ENCODE results near the gene NELFB.

The NELFB gene

DNA sequence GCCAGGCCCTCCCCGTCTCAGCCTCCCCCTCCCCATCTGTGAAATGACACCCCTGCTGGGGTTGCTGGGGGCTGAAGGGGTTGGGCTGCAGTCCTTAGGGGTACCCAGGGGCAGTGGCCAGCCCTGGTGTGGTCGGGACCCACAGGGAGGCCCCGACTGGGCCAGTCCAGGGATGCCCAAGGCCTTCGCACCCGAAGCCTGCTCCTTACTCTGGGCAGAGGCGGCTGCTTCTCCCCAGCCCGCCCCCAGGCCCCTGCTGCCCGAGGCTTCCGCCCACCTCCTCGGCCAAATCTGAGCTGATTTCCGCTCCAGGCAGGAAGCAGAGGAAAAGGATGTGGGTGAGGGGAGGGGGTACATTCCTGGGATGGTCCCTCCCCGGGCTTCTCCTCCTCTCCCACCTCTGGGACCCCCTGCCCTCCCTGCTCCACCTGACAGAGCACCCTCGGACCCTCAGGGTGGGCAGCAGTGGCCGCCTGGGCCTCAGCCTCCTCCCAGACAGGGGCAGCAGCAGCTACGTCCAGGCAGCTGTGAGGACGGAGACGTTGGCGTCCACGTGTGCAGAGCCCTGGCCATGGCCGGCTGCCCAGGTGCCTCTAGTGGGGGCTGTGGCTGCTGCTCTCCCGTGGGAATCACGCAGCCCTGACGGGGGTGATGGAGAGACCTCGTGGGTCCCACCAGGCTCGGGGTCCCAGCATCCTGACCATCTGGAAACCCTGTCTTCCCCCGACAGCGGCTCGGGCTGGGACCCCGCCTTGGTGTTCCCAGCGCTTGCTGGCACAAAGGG lies 51.1 kb downstream of the NELFB start:
- DNase-seq: peak; percentile 54

DNA sequence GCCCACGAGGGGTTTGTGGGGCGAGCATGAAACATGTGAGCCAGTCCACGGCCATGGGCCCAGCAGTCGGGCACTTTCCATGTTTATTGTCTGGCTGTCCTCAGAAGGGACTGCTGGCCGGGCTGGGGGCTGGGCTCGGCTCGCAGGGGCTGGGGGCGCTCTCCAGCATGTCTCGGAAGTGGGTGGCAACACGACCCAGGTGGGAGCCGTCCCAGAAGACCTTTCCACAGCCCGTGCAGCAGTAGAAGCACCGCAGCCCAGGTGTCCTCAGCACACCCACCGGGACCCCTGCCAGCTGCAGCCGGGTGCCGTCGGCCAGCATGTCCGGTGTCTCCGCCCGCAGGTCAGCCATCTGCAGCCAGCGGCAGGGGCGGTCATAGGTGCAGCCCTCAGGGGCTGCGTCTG lies 51.7 kb downstream of the NELFB start:
- DNase-seq: peak; percentile 55

DNA sequence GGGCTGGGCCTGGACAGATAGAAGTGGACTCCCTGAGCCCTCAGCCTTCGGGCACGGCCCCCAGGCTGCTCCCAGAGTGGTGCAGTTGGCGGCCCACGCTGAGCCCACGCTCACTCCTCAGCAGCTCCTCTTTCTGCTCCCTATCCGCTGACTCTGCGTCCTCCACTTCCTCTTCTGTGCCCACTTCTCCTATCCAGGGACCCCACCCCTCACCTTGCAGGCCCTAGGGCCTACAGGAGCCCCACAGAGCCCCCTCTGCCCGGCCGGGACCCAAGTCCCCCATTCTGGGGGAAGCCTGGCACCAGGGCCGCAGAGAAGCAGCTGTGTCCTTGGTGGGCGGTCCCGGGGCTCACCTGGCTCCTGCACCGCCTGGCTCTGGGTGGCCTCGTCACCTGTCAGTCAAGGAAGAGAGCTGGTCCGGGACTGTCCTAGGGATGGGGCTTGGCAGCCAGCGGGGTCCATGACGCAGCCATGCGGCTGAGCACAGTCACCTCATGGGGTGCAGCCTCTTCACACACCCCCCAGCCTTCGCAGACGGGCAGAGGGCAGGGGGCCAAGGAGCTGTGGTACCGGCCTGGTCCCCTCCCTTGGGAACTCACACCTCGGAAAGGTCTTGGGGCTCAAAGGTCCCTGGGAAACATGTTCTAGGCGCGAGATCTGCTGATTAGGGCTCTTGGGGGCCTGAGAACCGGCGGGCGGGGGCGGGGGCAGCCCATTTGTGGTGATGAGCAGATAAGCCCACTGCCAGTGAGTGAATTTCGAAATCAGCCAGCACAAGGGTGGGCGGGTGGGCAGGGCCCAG lies 52.3 kb downstream of the NELFB start:
- peak; percentile 56 for DNase-seq

DNA sequence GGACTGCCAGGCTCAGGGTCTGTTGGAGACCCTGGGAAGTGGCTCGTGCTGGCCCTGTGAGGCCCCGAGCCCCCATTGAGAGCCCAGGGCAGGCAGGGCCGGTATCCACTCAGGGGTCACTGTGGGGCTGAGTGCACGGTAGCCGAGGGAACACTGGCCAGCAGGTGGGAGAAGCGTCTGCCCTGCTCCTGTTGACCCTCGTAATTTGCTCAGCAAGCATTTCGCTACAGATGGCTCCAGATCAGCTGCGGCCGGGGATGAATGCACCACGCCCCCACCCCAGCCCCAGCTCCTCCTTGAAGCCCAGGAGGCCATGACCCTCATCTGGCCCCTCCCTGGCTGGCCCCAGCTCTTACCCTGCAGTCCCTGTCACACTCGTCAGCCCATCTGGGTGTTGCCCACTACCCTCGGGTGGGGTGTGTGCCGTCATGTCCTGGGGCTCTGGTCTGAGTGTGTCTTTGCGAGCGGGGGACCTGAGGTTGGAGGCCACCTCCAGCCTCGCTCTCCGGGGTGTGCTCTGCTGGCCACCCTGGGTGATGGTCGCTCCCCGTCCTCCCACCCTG lies 53.0 kb downstream of the NELFB start:
- DNase-seq: peak; percentile 56

DNA sequence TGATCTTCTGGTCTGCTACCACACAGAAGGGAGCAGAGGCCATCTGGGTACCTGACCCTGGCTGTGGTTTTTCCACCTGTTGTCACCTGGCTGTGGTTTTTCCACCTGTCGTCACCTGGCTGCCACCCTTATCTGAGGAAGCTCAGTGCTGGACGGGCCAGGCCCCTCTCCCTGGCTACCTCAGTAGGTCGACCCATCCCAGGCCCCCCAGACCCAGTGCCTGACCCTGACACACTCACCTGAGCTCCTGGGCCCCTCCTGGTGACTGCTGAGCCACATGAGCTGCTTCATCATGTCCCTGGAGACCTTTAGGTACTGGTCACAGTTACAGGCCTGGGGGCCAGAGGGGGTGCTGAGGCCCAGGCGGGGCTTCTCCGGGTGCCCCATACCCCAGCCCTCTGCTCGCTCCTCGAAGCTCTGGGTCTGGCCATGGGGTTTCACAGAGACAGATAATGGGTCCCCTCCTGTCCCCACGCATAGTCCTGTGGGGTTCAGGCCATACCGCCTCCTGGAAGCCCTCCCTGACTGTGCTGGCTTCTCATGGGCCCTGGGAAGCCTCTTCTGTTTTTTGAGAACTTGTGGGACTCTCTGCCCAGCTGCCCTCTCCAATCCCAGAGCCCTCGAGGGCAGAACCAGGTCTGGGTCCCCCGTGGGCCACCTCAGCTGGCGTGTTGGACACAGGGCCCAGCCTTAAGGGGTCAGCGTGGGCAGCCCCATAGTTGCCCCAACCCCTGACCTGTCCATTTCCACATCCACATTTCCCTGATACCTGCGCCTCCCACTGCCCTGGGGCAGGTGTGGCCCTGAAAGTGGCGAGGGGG lies 54.5 kb downstream of the NELFB start:
- DNase-seq: no peak

DNA sequence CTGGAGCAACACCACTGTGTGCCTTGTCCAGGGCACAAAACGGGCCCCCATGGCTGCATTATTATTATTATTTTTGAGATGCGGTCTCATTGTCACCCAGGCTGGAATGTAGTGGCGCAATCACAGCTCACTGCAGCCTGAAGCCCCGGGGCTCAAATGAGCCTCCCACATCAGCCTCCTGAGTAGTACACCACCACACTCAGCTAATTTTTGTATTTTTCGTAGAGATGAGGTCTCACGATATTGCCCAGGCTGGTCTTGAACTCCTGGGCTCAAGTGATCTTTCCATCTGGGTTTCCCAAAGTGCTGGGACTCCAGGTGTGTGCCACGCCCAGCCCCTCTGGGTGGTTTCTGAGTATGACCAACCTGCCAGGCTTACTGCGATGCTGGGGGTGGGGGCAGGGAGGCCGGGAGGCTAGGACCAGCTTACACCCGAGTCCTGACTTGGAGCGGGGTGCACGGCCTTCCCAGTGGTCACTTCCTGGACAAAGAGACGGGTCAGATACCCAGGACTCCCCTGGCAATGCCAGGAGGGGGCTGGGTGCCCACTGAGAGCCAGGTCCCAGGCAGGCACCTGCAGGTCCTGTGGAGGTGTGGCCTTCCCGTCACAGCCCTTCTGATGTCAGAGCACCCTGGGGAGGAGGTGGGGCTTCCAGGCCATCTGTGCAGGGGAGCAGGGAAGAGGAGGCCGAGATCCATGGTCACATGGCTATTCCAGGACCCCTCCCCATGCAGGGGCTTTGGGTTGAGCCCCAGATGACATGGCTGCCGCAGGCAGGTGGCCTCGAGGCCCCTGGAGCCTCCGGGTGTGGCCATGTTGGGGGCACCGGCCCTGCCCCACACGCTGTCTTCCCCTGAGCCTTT lies 55.3 kb downstream of the NELFB start:
- DNase-seq: peak; percentile 53

DNA sequence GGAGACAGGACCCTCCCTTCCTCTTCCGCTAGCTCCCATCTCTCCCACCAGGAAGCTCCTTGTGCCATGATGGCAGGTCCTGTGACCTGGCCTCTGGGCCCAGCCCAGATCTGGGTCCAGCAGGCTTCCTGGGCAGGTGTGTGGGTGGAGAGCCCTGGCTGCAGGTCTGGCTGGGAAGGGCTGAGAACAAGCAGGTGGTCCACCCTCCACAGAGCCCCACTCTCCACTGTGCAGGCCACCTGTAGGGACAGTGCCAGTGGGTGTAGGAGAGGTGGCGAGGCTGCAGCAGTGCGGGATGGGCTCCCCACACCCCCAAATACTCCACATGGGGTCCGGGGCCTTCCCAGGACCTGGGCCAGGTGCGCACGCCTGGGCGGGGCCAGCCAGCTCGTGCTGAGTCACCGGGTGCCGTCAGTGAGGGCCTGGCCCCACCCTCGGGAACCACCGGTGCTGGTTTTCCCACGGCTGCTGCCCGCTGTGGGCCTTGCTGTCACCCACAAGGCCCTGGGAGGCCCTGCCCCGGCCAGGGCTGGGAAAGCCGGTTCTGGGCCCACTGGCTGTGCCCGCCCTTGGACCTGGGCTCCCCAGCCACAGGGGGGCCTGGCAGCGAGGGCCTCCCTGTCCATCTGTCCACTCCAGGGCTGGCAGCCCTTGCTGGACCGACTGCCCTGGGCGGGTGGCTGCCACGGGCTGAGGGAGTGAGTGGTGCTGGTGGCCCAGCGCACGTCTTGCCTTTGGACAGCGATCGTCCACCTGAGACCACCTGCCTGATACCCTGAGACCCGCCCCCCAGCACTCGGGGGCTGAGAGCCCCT lies 56.3 kb downstream of the NELFB start:
- peak; percentile 74 for DNase-seq

DNA sequence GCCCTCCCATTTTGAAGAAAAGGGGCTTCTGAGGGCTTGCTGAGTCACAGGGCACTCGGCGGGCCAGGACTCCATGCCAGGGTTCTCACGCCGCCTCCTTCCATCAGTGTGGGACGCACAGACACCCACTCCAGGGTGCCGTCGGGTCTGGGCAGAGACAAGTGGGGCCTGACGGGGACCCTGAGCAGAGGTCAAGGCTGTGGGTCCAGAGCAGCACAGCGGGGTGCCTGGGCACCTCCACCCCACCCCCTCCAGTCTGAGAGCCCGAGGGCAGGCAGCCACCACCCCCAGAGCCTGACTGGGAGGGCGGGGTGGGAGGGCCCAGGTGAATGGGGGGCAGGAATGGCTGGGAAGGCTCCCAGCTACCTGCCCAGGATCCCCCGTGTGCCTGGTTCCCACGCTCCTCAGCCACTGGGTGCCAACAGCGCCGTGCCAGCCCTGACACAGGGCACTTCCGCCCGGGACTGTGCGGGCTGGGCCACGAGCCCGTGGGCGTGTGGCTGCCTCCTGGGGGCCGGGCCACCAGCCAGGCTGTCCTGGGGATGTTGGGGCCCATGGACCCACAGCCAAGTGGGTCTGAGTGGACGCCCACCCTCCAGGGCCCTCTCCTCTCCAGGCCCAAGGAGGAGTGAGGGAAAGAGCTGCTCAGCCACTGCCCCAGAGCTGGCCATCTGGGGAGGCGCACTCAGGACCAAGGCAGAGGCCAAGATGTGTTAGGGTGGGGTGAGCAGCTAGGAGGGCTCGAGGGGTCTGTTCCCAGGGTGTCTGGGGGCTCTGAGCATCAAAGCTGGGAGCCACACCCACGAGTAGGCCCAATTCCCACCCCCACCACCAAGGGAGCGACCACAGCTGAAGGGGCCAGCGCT lies 57.1 kb downstream of the NELFB start:
- DNase-seq: no peak

DNA sequence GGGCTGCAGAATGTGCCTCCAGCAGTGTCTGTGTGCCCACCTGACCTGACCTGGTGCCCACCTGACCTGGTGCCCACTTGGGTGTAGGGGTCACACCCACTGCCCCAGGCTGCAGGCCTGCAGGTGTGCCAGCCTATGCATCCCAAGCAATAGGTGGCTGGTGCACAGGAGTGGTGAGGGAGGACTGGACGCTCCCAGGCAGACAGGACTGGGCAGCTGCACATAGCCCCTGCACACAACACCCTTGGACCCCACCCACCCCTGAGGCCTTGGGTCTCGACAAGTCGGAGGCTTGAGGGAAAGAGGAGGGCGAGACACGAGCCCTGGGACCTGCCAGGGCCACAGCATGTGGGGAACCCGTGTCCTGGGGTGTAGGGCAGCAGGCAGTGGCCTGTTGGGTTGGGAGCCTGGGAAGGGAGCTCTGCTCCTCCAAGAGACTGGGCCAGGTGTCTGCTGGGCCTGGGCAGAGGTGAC lies 57.8 kb downstream of the NELFB start:
- DNase-seq: peak; percentile 49

DNA sequence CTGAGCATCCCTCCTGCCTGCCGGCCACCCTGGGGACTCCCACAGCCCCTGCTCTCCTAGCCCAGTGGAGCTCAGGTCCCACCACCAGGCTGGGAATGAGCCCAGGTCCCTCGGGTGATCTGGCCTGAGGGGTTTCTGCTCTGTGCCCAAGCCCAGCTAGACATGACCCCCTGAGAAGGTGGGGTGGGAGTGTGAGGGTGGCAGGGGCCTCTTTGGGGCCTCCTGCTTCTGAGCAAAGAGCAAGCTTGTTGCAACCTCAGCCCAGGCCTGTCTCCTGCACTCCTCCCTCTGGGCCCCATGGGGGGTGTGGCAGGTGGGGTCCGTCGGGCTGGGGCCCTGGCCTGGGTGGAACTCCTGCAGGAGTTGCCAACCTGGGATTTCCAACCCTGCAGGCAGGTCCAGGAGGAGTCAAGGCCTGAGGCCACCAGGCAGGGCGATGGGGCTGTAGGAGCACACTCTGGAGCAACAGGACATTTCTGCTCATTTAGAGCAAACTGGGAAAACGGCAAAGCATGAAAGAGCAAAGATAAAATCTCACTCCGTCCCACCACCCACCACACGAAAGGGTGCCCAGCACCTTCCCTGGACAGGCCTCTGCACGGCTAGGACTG lies 58.3 kb downstream of the NELFB start:
- DNase-seq: peak; percentile 53

DNA sequence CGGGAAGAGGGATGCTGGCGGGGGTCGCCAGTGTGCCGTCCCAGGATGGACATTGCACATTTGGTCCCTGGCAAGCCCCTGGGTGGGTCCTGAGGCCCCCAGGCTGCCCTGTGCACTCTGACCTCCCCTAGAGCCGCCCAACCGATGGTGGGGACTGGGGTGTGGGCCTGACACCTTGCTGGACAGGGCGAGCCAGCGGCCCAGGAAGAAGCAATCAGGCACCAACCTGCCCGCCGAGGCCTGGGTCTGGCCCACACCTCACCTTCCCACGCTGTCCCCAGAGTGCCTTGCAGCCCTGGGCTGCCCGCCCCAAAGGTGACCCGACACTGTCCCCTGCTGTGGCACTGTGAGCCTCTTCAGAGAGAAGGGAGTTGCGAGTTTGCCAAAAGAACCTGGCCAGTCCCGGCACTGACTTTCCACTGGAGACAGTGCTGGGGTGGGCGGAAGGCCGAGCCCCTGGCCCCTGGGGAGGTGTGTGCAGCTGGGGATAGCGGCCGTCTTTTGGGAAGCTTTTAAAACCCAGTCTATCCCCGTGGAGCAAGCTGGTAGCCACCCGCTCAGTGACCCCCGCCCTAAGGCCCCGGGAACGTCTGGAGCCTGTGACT lies 58.9 kb downstream of the NELFB start:
- peak; percentile 58 for DNase-seq

DNA sequence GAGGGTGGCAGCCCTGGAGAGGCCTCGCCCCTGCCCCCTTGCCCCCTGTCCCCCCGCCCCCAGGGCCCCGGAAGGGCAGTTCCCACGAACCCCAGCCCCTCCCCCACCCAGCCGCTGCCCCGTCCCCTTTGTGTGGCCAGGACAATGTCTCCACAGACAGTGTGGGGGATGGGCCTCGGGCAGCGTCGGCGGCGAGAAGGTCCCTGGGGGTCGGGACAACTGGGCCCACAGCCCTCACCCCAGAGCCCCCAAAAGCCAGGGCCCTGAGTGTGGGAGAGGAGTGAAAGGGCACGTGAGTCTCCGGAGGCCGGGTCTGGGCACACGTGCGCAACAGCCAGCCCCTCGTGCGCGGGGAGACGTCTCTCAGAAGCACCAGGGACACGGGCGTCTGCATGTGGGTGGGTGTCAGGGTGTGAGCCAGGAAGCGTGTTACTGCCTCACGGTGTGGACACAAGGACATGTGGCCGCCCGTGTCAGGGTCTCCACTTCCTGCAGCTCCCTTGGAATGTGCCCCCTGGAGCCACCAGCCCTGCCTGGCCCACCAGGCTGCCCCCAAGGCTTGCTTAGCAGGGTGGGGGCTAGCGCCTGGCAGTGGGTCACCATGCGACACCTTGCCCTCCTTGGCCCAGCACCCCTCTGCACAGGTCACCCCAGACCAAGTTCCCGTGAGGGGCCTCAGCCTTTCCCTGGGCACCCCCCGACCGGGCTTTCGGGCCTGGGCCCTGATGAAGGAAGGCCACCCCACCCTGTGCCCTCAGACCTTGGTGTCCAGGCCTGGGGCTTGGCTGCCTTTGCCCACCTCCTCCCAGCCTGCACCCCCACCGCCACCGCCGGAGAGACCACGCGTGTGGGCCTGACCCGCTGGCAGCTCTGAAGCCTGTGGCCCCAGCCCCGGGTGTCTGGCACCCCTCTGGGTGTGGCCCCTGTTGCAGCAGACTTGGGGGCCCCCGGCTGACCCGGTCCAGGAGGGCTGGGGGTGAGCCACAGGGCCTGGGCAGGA lies 59.7 kb downstream of the NELFB start:
- DNase-seq: peak; percentile 52

DNA sequence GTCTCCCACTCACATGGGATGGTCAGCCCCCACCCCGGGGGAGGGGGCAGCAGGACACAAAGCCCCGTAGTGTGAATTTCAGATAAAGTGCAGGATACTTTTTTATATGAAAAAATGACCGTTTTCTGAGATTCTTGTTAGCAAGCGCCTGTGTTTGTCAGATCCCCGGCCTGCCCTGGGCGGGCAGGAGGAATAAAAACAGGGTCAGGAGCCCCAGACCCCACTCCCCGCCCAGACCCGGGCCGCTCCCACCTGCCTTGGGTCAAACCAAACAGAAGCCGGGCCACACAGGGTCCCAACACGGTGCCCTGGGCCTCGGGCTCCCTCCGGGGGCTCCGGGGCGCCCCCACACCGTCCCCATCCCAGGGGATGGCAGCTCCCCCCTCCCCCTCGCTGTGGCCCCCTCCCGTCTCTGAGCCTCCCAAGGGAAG lies 60.5 kb downstream of the NELFB start:
- DNase-seq: no peak

DNA sequence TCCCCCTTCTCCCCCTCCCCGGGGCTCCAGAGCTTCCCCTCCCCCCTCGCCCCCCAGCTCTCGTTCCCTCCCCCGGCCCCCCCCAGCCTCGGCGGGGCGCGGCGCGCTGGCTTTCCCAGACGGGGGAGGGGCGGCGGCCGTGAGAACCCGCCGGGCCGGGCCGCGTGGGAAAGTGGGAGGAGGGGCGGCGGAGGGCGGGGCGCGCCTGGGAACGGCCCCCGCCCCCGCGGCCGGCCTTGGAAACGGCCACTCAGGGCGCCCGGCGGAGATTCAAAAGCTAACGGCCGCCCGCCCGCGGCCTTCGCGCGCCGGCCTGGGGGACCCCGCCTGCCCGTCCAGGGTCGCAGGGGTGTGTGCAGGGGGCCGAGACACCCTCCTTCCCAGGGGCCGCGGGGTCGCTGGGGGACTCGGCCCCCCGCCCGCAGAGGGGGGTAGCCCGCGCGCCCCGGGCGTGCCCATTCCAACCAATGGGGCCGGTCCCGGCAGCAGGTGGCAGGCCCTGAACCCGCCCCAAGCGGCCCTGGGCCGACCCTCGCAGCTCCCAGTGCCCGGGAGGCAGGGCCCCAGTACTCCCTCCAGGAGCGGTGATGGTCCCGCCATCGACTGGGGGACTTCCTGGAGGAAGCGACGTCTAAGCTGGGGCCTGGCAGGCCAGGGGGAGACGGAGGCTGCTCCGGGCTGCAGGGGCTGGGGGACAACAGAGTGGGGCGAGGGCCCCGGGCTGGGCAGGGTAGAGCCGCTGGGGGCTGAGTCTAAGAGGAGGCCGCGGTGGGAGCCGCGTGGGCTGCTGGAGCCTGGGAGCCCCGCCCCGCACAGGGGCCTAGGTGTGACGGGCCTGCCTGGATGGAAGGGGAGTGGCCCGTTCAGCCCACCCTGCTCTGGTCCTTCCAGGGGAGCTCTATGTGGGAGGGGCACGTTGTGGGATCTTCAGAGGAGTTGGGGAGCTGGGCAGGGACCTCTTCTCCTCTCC lies 61.2 kb downstream of the NELFB start:
- DNase-seq: peak; percentile 77

DNA sequence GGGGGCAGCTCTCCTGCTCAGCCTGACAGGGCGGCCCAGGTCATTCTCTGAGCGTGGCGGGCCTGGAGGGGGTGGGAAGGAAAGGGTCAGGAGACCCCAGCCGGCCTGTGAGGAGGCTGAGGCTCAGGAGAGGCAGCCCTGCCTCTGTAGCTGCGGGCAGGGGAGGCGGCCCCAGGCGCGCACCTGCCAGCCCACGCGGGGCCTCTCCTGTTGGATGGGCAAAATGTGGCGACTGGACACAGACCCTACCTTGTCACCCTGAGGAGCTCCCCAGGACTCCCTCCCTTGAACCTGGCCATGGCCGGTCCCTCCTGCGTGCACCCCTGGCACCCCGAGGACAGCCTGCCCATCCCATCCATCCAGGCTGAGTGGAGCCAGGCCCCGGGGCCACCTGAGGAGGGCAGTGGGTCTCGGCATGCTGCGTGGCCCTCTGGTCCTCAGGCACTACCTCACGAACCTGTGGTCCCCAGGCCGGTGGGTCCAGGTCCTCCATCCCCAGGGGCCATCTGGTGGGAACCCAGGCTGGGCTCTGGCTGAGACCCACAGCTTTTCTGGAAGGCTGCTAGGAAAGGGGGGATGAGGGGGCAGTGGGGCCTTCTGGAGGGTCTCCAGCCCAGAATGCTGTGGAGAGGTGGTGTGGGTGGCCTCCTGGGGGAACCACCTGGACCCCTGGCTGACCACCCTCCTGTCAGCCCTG lies 62.0 kb downstream of the NELFB start:
- no peak for DNase-seq
